C4-2B (cell line): Measurements from ENCODE around the gene HDAC4.

Source experiments
- ZFX ChIP-seq: fragments of 450-650 bp; IDR thresholded peaks from 2 replicates; pipeline ENCODE4 v1.6.1; 2017
- TF ChIP-seq, protein P1 (sequence below): fragments of 450-650 bp; conservative IDR thresholded peaks from 2 replicates; pipeline ENCODE4 v1.5.1; 2017; ENCODE audit warnings: mild to moderate bottlenecking

- TF ChIP-seq, protein P1, sequence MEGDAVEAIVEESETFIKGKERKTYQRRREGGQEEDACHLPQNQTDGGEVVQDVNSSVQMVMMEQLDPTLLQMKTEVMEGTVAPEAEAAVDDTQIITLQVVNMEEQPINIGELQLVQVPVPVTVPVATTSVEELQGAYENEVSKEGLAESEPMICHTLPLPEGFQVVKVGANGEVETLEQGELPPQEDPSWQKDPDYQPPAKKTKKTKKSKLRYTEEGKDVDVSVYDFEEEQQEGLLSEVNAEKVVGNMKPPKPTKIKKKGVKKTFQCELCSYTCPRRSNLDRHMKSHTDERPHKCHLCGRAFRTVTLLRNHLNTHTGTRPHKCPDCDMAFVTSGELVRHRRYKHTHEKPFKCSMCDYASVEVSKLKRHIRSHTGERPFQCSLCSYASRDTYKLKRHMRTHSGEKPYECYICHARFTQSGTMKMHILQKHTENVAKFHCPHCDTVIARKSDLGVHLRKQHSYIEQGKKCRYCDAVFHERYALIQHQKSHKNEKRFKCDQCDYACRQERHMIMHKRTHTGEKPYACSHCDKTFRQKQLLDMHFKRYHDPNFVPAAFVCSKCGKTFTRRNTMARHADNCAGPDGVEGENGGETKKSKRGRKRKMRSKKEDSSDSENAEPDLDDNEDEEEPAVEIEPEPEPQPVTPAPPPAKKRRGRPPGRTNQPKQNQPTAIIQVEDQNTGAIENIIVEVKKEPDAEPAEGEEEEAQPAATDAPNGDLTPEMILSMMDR = no peak
- TF ChIP-seq ZFX = no peak
These were observed 198.9 kb downstream of the HDAC4 start for GRCh38 chr2:239201884-239202283.
